ENCODE data around the gene COL6A2. TPM values are rescaled to one million over a fixed set of nuclear protein-coding genes. Genes with fewer than 3 reads are reported as not detected.

Gene COL6A2
- total and polyA plus RNA-seq, 2 of the 13 experiments (the other 11 are each of a cell fraction or from before 2014, with no cell fraction given) = 0.07 to 0.41 TPM

- peak; percentile 54 to 70 for TF ChIP-seq HMGXB4 (CRISPR knock-in tag; IDR thresholded peaks at IDR 0.05; ENCODE audit: borderline replicate concordance in 1 of 2, low read depth in 1 of 2)
- 0 out of 2 replicates have a peak, but pooled peaks have one; percentile 36 for TF ChIP-seq MED13 (CRISPR knock-in tag; IDR thresholded peaks at IDR 0.05)
- TF ChIP-seq ZNF318 (CRISPR knock-in tag; IDR thresholded peaks at IDR 0.05) = no peak
- TF ChIP-seq ZNF704 (CRISPR knock-in tag; IDR thresholded peaks at IDR 0.05; ENCODE audit: borderline replicate concordance) = peak; percentile 71
- no peak for TF ChIP-seq ZNF615 (CRISPR knock-in tag; IDR thresholded peaks at IDR 0.05; ENCODE audit: borderline replicate concordance)
- TF ChIP-seq MTA1 (CRISPR knock-in tag; IDR thresholded peaks at IDR 0.05; ENCODE audit: borderline replicate concordance) = peak; percentile 83; the same call in 1 of the 2 replicates
- no peak for TF ChIP-seq ZNF33A (CRISPR knock-in tag; IDR thresholded peaks at IDR 0.05; ENCODE audit: borderline replicate concordance)
- TF ChIP-seq NR2F6 (IDR thresholded peaks at IDR 0.05) = peak; percentile 94
- TF ChIP-seq NR2F6 (CRISPR knock-in tag; IDR thresholded peaks at IDR 0.05) = peak; percentile 81
- TF ChIP-seq HMGXB3 (CRISPR knock-in tag; IDR thresholded peaks at IDR 0.05; ENCODE audit: borderline replicate concordance) = no peak
- TF ChIP-seq CBX1 (IDR thresholded peaks at IDR 0.05; ENCODE audit: low read depth) = peak; percentile 19
Observed at GRCh38 chr21:46155514-46156377, 57.8 kb downstream of the COL6A2 start, which contains the start of gene FTCD (continued).
